ENCODE data around the gene USP37.

GRCh38 chr2:218419630-218420216 is 148.4 kb downstream of the USP37 start:
- TF ChIP-seq POLR2A (IDR thresholded peaks at IDR 0.05) (no peak), CTCF (IDR thresholded peaks at IDR 0.05) (no peak)
